A549 (cell line): ENCODE measurements around the gene LARGE1. TPM values are rescaled to one million over a fixed set of nuclear protein-coding genes. Genes with fewer than 3 reads are reported as not detected.

Source experiments
- ATAC-seq, 2 experiments: fragments of 200-7000 bp in 1 of 2; fragments of >200 bp in 1 of 2; cut with Nextera tagmentation in 1 of 2; cut with Tn5 transposase in 1 of 2; 3 replicates each; pipeline versions ENCODE4 v1.8.0 to v1.9.1; 2018 to 2020; ENCODE audit warnings: mild to moderate bottlenecking in 1 of 2, moderate library complexity in 1 of 2
- CTCF ChIA-PET: fragments of 300-600 bp; sonication (Branson Sonifier 250); formaldehyde crosslinking; extraction: SDS; loops from one replicate; lab custom pipeline; 2021; ENCODE audit warnings: antibody characterized with exemption, inconsistent platforms; lab: Yijun Ruan, JAX
- POLR2A ChIA-PET: fragments of 350-600 bp; formaldehyde crosslinking; extraction: SDS; loops from one replicate; lab custom pipeline; 2021; ENCODE audit warnings: antibody characterized with exemption, inconsistent platforms; lab: Yijun Ruan, JAX
- DNase-seq, 2 experiments: peaks; one replicate each; pipeline versions ENCODE4 v3.0.0 to v3.0.0-alpha.2; 2011 to 2016; ENCODE audit warnings: low read depth in 1 of 2, low spot score in 1 of 2
- FAIRE-seq: peaks from 2 replicates; lab custom pipeline; 2011; peaks lifted over from hg19 to GRCh38; lab: Jason Lieb, UNC
- H3K27ac ChIP-seq, 2 experiments: fragments of >200 bp; sonication (Bioruptor Twin); formaldehyde crosslinking; 3 replicates each; pipeline ENCODE4 v1.5.1; 2016 to 2017
- H3K4me1 ChIP-seq: fragments of >200 bp; sonication (Bioruptor Twin); formaldehyde crosslinking; 3 replicates; pipeline ENCODE4 v1.6.1; 2016
- H3K4me2 ChIP-seq: fragments of >200 bp; sonication (Bioruptor Twin); formaldehyde crosslinking; 3 replicates; pipeline ENCODE4 v1.6.1; 2016
- H3K4me3 ChIP-seq: fragments of >200 bp; sonication (Bioruptor Twin); formaldehyde crosslinking; 3 replicates; pipeline ENCODE4 v1.5.1; 2016
- H3K9me3 ChIP-seq: fragments of >200 bp; sonication (Bioruptor Twin); formaldehyde crosslinking; 3 replicates; pipeline ENCODE4 v1.6.1; 2016
- BCL3 ChIP-seq: fragments of >200 bp; sonication (Bioruptor Twin); formaldehyde crosslinking; IDR thresholded peaks from 3 replicates; pipeline ENCODE4 v1.6.1; 2016
- BHLHE40 ChIP-seq: IDR thresholded peaks from 2 replicates; pipeline ENCODE4 v1.6.1; 2012; ENCODE audit warnings: low read depth, low read length, inconsistent platforms
- CTCF ChIP-seq: fragments of >200 bp; sonication (Bioruptor Twin); formaldehyde crosslinking; IDR thresholded peaks from 3 replicates; pipeline ENCODE4 v1.5.1; 2016
- E2F6 ChIP-seq: IDR thresholded peaks from 2 replicates; pipeline ENCODE4 v1.6.1; 2012; ENCODE audit warnings: low read depth, borderline replicate concordance
- ELK1 ChIP-seq: fragments of 150-350 bp; IDR thresholded peaks from 2 replicates; pipeline ENCODE4 v1.6.1; 2014; ENCODE audit warnings: low read depth, mild to moderate bottlenecking, low read length
- EP300 ChIP-seq, 2 experiments: fragments of >200 bp; sonication (Bioruptor Twin); formaldehyde crosslinking; IDR thresholded peaks; 2 replicates in 1 of 2; 3 replicates in 1 of 2; pipeline ENCODE4 v1.6.1; 2016 to 2017
- ESRRA ChIP-seq: fragments of 150-350 bp; IDR thresholded peaks from 2 replicates; pipeline ENCODE4 v1.6.1; 2014; ENCODE audit warnings: mild to moderate bottlenecking, low read length, borderline replicate concordance
- FOSL2 ChIP-seq, 2 experiments: fragments of 450-650 bp in 1 of 2; fragments of >200 bp in 1 of 2; sonication (Bioruptor Twin) in 1 of 2; formaldehyde crosslinking; IDR thresholded peaks; 2 replicates each; pipeline versions ENCODE4 v1.5.0 to v1.6.1; 2016 to 2020; ENCODE audit warnings: mild to moderate bottlenecking in 1 of 2, moderate library complexity in 1 of 2
- FOXS1 ChIP-seq: fragments of 250-450 bp; sonication (Bioruptor Pico); IDR thresholded peaks from 2 replicates; pipeline ENCODE4 v1.5.0; 2020; ENCODE audit warnings: mild to moderate bottlenecking, moderate library complexity
- HEYL ChIP-seq: fragments of 250-450 bp; sonication (Bioruptor Pico); IDR thresholded peaks from 2 replicates; pipeline ENCODE4 v1.8.0; 2021; ENCODE audit warnings: mild to moderate bottlenecking, moderate library complexity
- HOXA7 ChIP-seq: fragments of 250-450 bp; sonication (Bioruptor Pico); IDR thresholded peaks from 2 replicates; pipeline ENCODE4 v1.5.0; 2020; ENCODE audit warnings: mild to moderate bottlenecking, moderate library complexity
- HOXB5 ChIP-seq: fragments of 250-450 bp; sonication (Bioruptor Pico); IDR thresholded peaks from 2 replicates; pipeline ENCODE4 v1.5.0; 2020; ENCODE audit warnings: mild to moderate bottlenecking, moderate library complexity
- JUNB ChIP-seq: fragments of >200 bp; sonication (Bioruptor Twin); formaldehyde crosslinking; IDR thresholded peaks from 2 replicates; pipeline ENCODE4 v1.6.1; 2016
- KDM1A ChIP-seq: fragments of 200-600 bp; sonication (generic); IDR thresholded peaks from 2 replicates; pipeline ENCODE4 v1.6.1; 2016; ENCODE audit warnings: low read depth, mild to moderate bottlenecking
- KDM5A ChIP-seq: fragments of 200-600 bp; sonication (generic); IDR thresholded peaks from 2 replicates; pipeline ENCODE4 v1.6.1; 2016; ENCODE audit warnings: antibody characterized with exemption, mild to moderate bottlenecking
- MAFK ChIP-seq: fragments of 450-650 bp; IDR thresholded peaks from 2 replicates; pipeline ENCODE4 v1.6.1; 2014; ENCODE audit not compliant: partially characterized antibody
- NPAS2 ChIP-seq: fragments of 250-450 bp; sonication (Bioruptor Pico); IDR thresholded peaks from 2 replicates; pipeline ENCODE4 v1.8.0; 2022; ENCODE audit warnings: mild to moderate bottlenecking, moderate library complexity, borderline replicate concordance
- PBX3 ChIP-seq: IDR thresholded peaks from 2 replicates; pipeline ENCODE4 v1.6.1; 2012
- POLR2AphosphoS2 ChIP-seq: conservative IDR thresholded peaks from 2 replicates; pipeline ENCODE4 v1.6.1; 2012; ENCODE audit warnings: low read length, improper control_type of control experiment, inconsistent platforms
- REST ChIP-seq: fragments of 200-600 bp; sonication (generic); IDR thresholded peaks from 2 replicates; pipeline ENCODE4 v1.6.1; 2016; ENCODE audit warnings: antibody characterized with exemption, mild to moderate bottlenecking, moderate library complexity
- RFX5 ChIP-seq: fragments of 450-650 bp; IDR thresholded peaks from 2 replicates; pipeline ENCODE4 v1.7.1; 2014; ENCODE audit warnings: antibody characterized with exemption, mild to moderate bottlenecking, moderate library complexity
- RNF2 ChIP-seq: fragments of 200-600 bp; sonication (generic); IDR thresholded peaks from 2 replicates; pipeline ENCODE4 v1.6.1; 2016; ENCODE audit warnings: low read depth, mild to moderate bottlenecking, antibody characterized with exemption, moderate library complexity, borderline replicate concordance
- TFCP2L1 ChIP-seq: fragments of 250-450 bp; sonication (Bioruptor Pico); IDR thresholded peaks from 2 replicates; pipeline ENCODE4 v1.5.0; 2021; ENCODE audit warnings: mild to moderate bottlenecking
- TP53 ChIP-seq: fragments of 250-450 bp; sonication (Bioruptor Pico); IDR thresholded peaks from 2 replicates; pipeline ENCODE4 v1.5.0; 2021; ENCODE audit warnings: mild to moderate bottlenecking, moderate library complexity
- ZC3H11A ChIP-seq: fragments of 450-650 bp; IDR thresholded peaks from 2 replicates; pipeline ENCODE4 v1.6.1; 2014; ENCODE audit warnings: antibody characterized with exemption, mild to moderate bottlenecking
- ZFP36 ChIP-seq: fragments of 450-650 bp; IDR thresholded peaks from 2 replicates; pipeline ENCODE4 v1.6.1; 2014; ENCODE audit warnings: borderline replicate concordance; ENCODE audit not compliant: partially characterized antibody
- WGBS: methylation state at CpG from one replicate; pipeline ENCODE4 v1.1.6; 2017; ENCODE audit errors: missing lambda C conversion rate; 5-methylcytosine and 5-hydroxymethylcytosine counted together
- polyA plus RNA-seq, 4 experiments: library from polyadenylated mRNA; depleted of rRNA in 3 of 4; stranded (reverse); fragments of >200 nt; fragmentation: RNase III in 1 of 4; extraction: RNeasy Plus Mini Kit Qiagen cat#74134 plus additional on column Dnase treatment in 1 of 4; gene quantifications; 2 replicates in 3 of 4; 3 replicates in 1 of 4; pipeline ENCODE4 v1.2.3, GENCODE V29; 2011 to 2017

Gene LARGE1
- polyA plus RNA-seq, 2 of the 4 experiments (the other 2 are of a cell fraction): 2.7 to 5.8 TPM

GRCh38 chr22:33902073-33902472 lies 18.2 kb downstream of the LARGE1 start:
- Histone ChIP-seq H3K4me1 (no peaks in the 10 kb centered on the region), H3K4me3 (no peak overlapping the region), H3K27ac (no peak overlapping the region), H3K9me3 (no peaks in the 10 kb centered on the region), H3K4me2 (no peak overlapping the region)
- WGBS: 81% methylated on average over 8 of the region's 8 CpGs
- TF ChIP-seq FOXS1 (CRISPR knock-in tag): no peak
- ChIA-PET CTCF (no interaction called here), POLR2A (no interaction called here)
- no peak for FAIRE-seq
- no peak for ATAC-seq
- no peak for DNase-seq

GRCh38 chr22:33898121-33898520 lies 22.2 kb downstream of the LARGE1 start:
- H3K4me2 ChIP-seq: no peak overlapping the region
- H3K4me3 ChIP-seq: no peak overlapping the region
- CTCF ChIA-PET: interaction anchor here (0.7 kb wide), 1 partner anchor 1240 kb away, joined by 3 read pairs; no protein-coding TSS in a partner anchor
- WGBS: 51% methylated on average over 7 of the region's 7 CpGs
- POLR2A ChIA-PET: no interaction called here
- H3K4me1 ChIP-seq: no peaks in the 10 kb centered on the region
- ATAC-seq: no peak
- TF ChIP-seq MAFK (no peak), RFX5 (no peak), TP53 (no peak), ESRRA (no peak), HOXA7 (CRISPR knock-in tag) (no peak), RNF2 (no peak), ELK1 (no peak), EP300 (IDR thresholded peaks at IDR 0.05) (no peak), FOXS1 (CRISPR knock-in tag) (no peak), E2F6 (no peak), BCL3 (no peak), KDM1A (no peak), CTCF (no peak), HOXB5 (CRISPR knock-in tag) (no peak)
- no peak overlapping the region for H3K27ac ChIP-seq
- FAIRE-seq: no peak
- H3K9me3 ChIP-seq: no peaks in the 10 kb centered on the region
- DNase-seq: no peak

- DNase-seq (no peak), ATAC-seq (no peak), FAIRE-seq (no peak)
- H3K27ac ChIP-seq: no peak overlapping the region
- WGBS: 79% methylated on average over 8 of the region's 8 CpGs
- H3K9me3 ChIP-seq: no peaks in the 10 kb centered on the region
- H3K4me3 ChIP-seq: no peak overlapping the region
- no peaks in the 10 kb centered on the region for H3K4me1 ChIP-seq
- ChIA-PET POLR2A (no interaction called here), CTCF (interaction anchor here (1.1 kb wide), 1 partner anchor 26 kb away, joined by 4 read pairs; no protein-coding TSS in a partner anchor)
- H3K4me2 ChIP-seq: no peak overlapping the region
- TF ChIP-seq TFCP2L1 (CRISPR knock-in tag) (no peak), NPAS2 (CRISPR knock-in tag) (no peak), REST (no peak), ZFP36 (no peak), POLR2AphosphoS2 (no peak), PBX3 (no peak), BHLHE40 (no peak), HEYL (CRISPR knock-in tag) (no peak), RFX5 (no peak), KDM5A (no peak), FOSL2 (IDR thresholded peaks at IDR 0.05) (no peak), FOSL2 (CRISPR knock-in tag; IDR thresholded peaks at IDR 0.05) (no peak), JUNB (no peak), ZC3H11A (no peak), ESRRA (no peak)
Observed at GRCh38 chr22:33897448-33897835, 22.8 kb downstream of the LARGE1 start.
